ENCODE measurements around the gene TK2.
"Not testable (repeated sequence)": the region's sequence is repeated elsewhere in the genome, so short reads cannot be mapped to it uniquely, and the experiment has no call there.

The TK2 gene

GRCh38 chr16:66503030-66503429 lies 46.9 kb downstream of the TK2 start:
- no peak for DNase-seq (ENCODE audit: low read depth)

- DNase-seq (ENCODE audit: low read depth), result no peak
These were observed 47.7 kb downstream of the TK2 start for GRCh38 chr16:66502020-66502913.

- DNase-seq (ENCODE audit: low read depth), result not testable (repeated sequence)
These were observed 48.4 kb downstream of the TK2 start for GRCh38 chr16:66501563-66501962.

- not testable (repeated sequence) for DNase-seq (ENCODE audit: low read depth)
These were observed 52.0 kb downstream of the TK2 start for GRCh38 chr16:66497921-66498320.

GRCh38 chr16:66496226-66496625 lies 53.7 kb downstream of the TK2 start:
- not testable (repeated sequence) for DNase-seq (ENCODE audit: low read depth)

- DNase-seq (ENCODE audit: low read depth), result no peak
These were observed 54.5 kb downstream of the TK2 start for GRCh38 chr16:66495440-66495839.

GRCh38 chr16:66494916-66495315 lies 55.0 kb downstream of the TK2 start:
- no peak for DNase-seq (ENCODE audit: low read depth)

GRCh38 chr16:66493490-66494401 lies 56.2 kb downstream of the TK2 start:
- no peak for DNase-seq (ENCODE audit: low read depth)

- DNase-seq (ENCODE audit: low read depth), result no peak
These were observed 58.2 kb downstream of the TK2 start for GRCh38 chr16:66491716-66492064.

- no peak for DNase-seq (ENCODE audit: low read depth)
These were observed 58.9 kb downstream of the TK2 start for GRCh38 chr16:66490774-66491715.

GRCh38 chr16:66489818-66490217 lies 60.1 kb downstream of the TK2 start:
- no peak for DNase-seq (ENCODE audit: low read depth)

- DNase-seq (ENCODE audit: low read depth), result no peak
These were observed 60.5 kb downstream of the TK2 start for GRCh38 chr16:66489385-66489784.

GRCh38 chr16:66488505-66488904 lies 61.4 kb downstream of the TK2 start:
- no peak for DNase-seq (ENCODE audit: low read depth)

- no peak for DNase-seq (ENCODE audit: low read depth)
These were observed 62.2 kb downstream of the TK2 start for GRCh38 chr16:66487580-66488275.

- DNase-seq (ENCODE audit: low read depth), result no peak
These were observed 62.9 kb downstream of the TK2 start for GRCh38 chr16:66486773-66487579.

GRCh38 chr16:66486199-66486772 lies 63.6 kb downstream of the TK2 start:
- no peak for DNase-seq (ENCODE audit: low read depth)

- no peak for DNase-seq (ENCODE audit: low read depth)
These were observed 64.5 kb downstream of the TK2 start for GRCh38 chr16:66485376-66485775.

GRCh38 chr16:66484453-66485213 lies 65.3 kb downstream of the TK2 start:
- no peak for DNase-seq (ENCODE audit: low read depth)
